Glutamatergic neuron (in vitro differentiated cells): ENCODE data around the gene TTC38. TPM values are rescaled to one million over a fixed set of nuclear protein-coding genes. Genes with fewer than 3 reads are reported as not detected.

Source experiments
- DNase-seq: peaks from one replicate; pipeline ENCODE4 v3.0.0; 2022
- H3K27ac Mint-ChIP-seq: one replicate; pipeline ENCODE4 v1.8.0; 2020; ENCODE audit warnings: mild to moderate bottlenecking, mixed read lengths, inconsistent platforms; ENCODE audit not compliant: unreplicated experiment
- H3K27me3 Mint-ChIP-seq: one replicate; pipeline ENCODE4 v1.8.0; 2020; ENCODE audit warnings: mild to moderate bottlenecking, moderate library complexity, mixed read lengths, inconsistent platforms; ENCODE audit not compliant: unreplicated experiment
- H3K36me3 Mint-ChIP-seq: one replicate; pipeline ENCODE4 v1.8.0; 2020; ENCODE audit warnings: mild to moderate bottlenecking, mixed read lengths, inconsistent platforms; ENCODE audit not compliant: unreplicated experiment
- H3K4me1 Mint-ChIP-seq: one replicate; pipeline ENCODE4 v1.8.0; 2020; ENCODE audit warnings: mild to moderate bottlenecking, low read depth, mixed read lengths, inconsistent platforms; ENCODE audit not compliant: unreplicated experiment
- H3K4me3 Mint-ChIP-seq: one replicate; pipeline ENCODE4 v1.8.0; 2020; ENCODE audit warnings: mild to moderate bottlenecking, mixed read lengths, inconsistent platforms; ENCODE audit not compliant: unreplicated experiment
- H3K9me3 Mint-ChIP-seq: one replicate; pipeline ENCODE4 v1.8.0; 2020; ENCODE audit warnings: mild to moderate bottlenecking, moderate library complexity, mixed read lengths, inconsistent platforms; ENCODE audit not compliant: unreplicated experiment
- total RNA-seq: library from RNA; stranded (reverse); fragmentation: NEBNext Ultra II Directional; extraction: Animal tissue kit (Norgen Biotek cat#: 25700); gene quantifications from one replicate; pipeline ENCODE4 v1.2.1, GENCODE V29; 2021; ENCODE audit not compliant: unreplicated experiment
- TF ChIP-seq, protein P1 (sequence below): fragments of 200-600 bp; sonication (generic); IDR thresholded peaks from one replicate; pipeline ENCODE4 v1.5.0; 2021; ENCODE audit not compliant: partially characterized antibody, unreplicated experiment

TTC38 gene
- total RNA-seq, 1 donor from 2014 or later: 12.5 TPM

DNA sequence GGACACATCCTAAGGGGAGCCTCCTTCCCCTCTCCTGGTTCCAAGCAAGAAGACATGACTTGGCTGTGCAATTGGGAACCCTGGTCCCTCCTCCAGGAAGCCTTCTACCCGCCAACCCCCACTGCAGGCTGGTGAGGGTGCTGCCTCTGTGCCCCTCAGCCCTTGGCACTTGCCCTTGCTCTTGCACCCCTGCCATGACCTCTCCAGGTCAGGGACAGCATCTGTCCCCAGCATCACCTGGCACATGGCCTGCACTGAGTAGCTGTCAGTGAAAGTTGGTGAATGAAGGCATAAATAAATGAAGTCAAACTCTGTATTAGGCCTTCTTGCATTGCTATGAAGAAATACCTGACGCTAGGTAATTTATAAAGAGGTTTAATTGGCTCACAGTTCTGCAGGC lies 27.0 kb downstream of the TTC38 start:
- TF ChIP-seq, protein P1, sequence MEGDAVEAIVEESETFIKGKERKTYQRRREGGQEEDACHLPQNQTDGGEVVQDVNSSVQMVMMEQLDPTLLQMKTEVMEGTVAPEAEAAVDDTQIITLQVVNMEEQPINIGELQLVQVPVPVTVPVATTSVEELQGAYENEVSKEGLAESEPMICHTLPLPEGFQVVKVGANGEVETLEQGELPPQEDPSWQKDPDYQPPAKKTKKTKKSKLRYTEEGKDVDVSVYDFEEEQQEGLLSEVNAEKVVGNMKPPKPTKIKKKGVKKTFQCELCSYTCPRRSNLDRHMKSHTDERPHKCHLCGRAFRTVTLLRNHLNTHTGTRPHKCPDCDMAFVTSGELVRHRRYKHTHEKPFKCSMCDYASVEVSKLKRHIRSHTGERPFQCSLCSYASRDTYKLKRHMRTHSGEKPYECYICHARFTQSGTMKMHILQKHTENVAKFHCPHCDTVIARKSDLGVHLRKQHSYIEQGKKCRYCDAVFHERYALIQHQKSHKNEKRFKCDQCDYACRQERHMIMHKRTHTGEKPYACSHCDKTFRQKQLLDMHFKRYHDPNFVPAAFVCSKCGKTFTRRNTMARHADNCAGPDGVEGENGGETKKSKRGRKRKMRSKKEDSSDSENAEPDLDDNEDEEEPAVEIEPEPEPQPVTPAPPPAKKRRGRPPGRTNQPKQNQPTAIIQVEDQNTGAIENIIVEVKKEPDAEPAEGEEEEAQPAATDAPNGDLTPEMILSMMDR: no peak
- peak overlapping the region; percentile 82 for H3K27ac Mint-ChIP-seq
- peak overlapping the region; percentile 55 for H3K4me3 Mint-ChIP-seq
- no peaks in the 10 kb centered on the region for H3K36me3 Mint-ChIP-seq
- no peak for DNase-seq
- H3K4me1 Mint-ChIP-seq: peaks cover 21% of the 10 kb centered on the region
- H3K9me3 Mint-ChIP-seq: peaks cover 14% of the 10 kb centered on the region
- H3K27me3 Mint-ChIP-seq: peaks cover 2% of the 10 kb centered on the region

DNA sequence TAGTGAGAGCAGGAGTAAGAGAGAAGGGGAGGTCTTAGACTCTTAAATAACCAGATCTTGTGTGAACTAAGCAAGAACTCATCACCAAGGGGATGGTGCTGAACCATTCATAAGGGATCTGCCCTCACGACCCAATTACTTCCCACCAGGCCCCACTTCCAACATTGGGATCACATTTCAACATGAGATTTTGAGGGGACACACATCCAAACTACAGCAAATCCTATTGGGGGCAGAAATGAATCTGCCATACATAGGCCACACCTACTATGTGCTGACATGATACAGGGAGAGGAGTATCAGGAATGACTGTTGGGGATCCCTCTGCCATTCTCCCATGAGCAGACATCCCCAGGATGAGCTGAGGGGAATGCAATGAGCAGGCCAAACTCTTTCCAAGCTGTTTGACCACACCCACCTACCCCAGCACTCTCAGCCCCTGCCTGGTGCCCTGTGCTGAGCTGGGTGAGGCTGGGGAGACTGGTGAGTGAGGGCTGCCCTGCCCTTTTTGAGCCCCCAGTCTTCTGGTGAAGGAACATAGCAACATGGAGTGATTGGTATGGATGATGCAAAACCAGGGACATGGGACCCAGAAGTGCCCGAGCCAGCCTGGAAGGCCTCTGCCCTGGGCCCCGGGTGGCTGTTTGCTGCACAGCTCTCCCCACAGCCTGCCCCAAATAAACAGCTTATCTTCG lies 27.6 kb downstream of the TTC38 start:
- H3K9me3 Mint-ChIP-seq: peaks cover 14% of the 10 kb centered on the region
- DNase-seq: no peak
- TF ChIP-seq, protein P1: no peak
- H3K27me3 Mint-ChIP-seq: peaks cover 2% of the 10 kb centered on the region
- peak overlapping the region; percentile 93 for H3K4me3 Mint-ChIP-seq
- H3K4me1 Mint-ChIP-seq: peaks cover 21% of the 10 kb centered on the region
- peak overlapping the region; percentile 89 for H3K27ac Mint-ChIP-seq
- no peaks in the 10 kb centered on the region for H3K36me3 Mint-ChIP-seq

DNA sequence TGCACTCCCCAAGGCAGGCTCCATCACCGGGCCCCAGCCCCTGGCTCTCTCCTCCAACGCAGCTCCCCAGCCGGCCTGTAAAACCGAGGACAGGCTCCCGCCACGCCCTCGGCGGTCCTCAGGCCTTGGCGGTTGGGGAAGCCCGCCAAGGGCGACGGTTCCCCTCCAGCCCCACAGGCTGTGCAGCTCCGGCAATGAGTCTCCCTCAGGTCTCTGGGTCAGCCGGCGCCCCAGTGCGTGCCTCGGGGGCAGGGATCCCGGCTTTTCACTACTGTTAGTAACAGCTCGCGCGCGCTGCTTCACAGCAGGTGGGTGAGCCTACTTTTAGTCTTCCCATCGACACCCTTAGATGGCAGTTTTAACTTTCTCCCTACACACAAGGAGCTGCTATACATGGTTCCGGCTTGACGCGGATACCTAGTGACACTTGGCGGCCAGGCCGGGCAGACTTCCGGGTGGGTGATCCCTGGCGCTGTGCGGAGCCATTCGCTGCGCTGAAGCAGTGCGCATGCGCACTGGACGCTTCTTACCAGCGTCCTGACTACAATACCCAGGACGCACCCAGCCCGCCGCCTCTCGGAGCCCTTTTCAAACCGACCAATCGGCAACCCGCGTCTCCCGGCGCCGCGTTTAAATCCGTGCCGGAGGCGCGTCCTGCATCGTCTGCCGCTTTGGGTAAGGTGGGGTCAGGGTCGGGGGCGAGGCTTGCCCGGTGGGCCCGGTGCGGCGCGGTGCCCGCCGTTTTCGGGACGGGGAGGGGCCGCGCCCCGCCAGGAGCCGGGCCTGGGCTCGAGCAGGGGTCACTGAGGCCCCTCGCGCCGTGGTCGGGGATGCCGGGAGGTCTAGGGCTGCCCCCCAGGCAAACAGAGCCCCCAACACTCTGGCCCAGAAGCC lies 28.7 kb downstream of the TTC38 start, which contains the start of gene GTSE1:
Gene GTSE1 (plus strand): TSS at position 614 of the 894 bp plus-strand sequence. CDS start 531 bp downstream, outside the sequence.
- TF ChIP-seq, protein P1: no peak
- peak; percentile 98 for DNase-seq
- peaks cover 14% of the 10 kb centered on the region for H3K9me3 Mint-ChIP-seq
- H3K27me3 Mint-ChIP-seq: peaks cover 2% of the 10 kb centered on the region
- no peaks in the 10 kb centered on the region for H3K36me3 Mint-ChIP-seq
- H3K27ac Mint-ChIP-seq: peak within 1 kb of the TSS; percentile 89
- H3K4me3 Mint-ChIP-seq: peak within 1 kb of the TSS; percentile 93
- peaks cover 21% of the 10 kb centered on the region for H3K4me1 Mint-ChIP-seq

DNA sequence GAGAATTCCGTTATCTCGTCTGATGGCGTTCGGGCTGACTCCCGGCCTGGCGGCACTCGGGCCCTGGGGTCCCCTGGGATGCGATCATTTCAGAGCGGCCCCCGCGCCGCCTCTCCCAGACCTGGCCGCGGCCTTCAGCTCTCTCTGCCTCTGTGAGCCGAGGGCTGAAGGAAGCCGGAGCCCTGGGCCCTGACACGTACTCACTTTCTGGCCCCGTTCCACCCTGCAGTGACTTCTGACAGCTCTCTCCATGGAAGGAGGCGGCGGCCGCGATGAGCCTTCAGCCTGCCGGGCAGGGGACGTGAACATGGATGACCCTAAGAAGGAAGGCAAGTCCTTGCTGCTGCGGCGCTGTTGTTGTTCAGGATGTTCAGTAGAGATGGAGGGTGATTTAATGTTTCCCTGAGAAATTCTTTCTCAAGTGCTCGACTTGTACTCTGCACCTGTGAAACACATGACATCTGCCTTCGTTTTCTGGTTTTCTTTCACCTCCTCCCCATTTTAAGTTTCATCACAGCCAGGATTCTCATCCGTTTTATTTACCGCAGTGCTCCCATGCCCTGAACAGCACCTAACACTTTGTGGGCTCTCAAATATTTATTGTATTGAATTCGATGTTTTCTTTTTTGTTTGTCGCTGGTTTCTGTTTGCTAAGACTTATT lies 29.5 kb downstream of the TTC38 start:
- Mint-ChIP-seq H3K9me3 (peaks cover 14% of the 10 kb centered on the region), H3K27ac (peak overlapping the region; percentile 48)
- DNase-seq: peak; percentile 47

More for the DNA sequence above, 29.5 kb downstream of the TTC38 start:
- TF ChIP-seq, protein P1: no peak
- Mint-ChIP-seq H3K27me3 (peaks cover 2% of the 10 kb centered on the region), H3K4me1 (peaks cover 21% of the 10 kb centered on the region), H3K4me3 (peak overlapping the region; percentile 91), H3K36me3 (no peaks in the 10 kb centered on the region)
